Duodenal mucosa (tissue), 2 donors: ENCODE results near the gene SH3RF2.

ENCODE experiments used
- H3K27ac ChIP-seq: one replicate; pipeline ENCODE4 v1.7.0; 2013; ENCODE audit warnings: low read depth, low read length
- H3K27me3 ChIP-seq, 2 donors: one replicate each; pipeline ENCODE4 v1.7.0; 2013; ENCODE audit warnings: low read length in 2 of 2, control low read depth in 1 of 2; ENCODE audit not compliant: insufficient read depth in 2 of 2, control insufficient read depth in 1 of 2
- H3K36me3 ChIP-seq, 2 donors: one replicate each; pipeline ENCODE4 v1.7.0; 2013; ENCODE audit warnings: low read length in 2 of 2, control low read depth in 1 of 2; ENCODE audit not compliant: insufficient read depth in 2 of 2, control insufficient read depth in 1 of 2
- H3K4me1 ChIP-seq, 2 donors: one replicate each; pipeline ENCODE4 v1.7.0; 2013; ENCODE audit warnings: low read length in 2 of 2, control low read depth in 1 of 2; ENCODE audit not compliant: insufficient read depth in 2 of 2, control insufficient read depth in 1 of 2
- H3K4me3 ChIP-seq, 2 donors: one replicate each; pipeline ENCODE4 v1.7.0; 2013; ENCODE audit warnings: low read length in 2 of 2, low read depth in 1 of 2
- H3K9ac ChIP-seq, 2 donors: one replicate each; pipeline ENCODE4 v1.7.0; 2013; ENCODE audit warnings: low read length in 2 of 2, low read depth in 1 of 2
- H3K9me3 ChIP-seq, 2 donors: one replicate each; pipeline ENCODE4 v1.7.0; 2013; ENCODE audit warnings: low read length in 2 of 2, control low read depth in 1 of 2; ENCODE audit not compliant: control insufficient read depth in 1 of 2

Gene SH3RF2

DNA sequence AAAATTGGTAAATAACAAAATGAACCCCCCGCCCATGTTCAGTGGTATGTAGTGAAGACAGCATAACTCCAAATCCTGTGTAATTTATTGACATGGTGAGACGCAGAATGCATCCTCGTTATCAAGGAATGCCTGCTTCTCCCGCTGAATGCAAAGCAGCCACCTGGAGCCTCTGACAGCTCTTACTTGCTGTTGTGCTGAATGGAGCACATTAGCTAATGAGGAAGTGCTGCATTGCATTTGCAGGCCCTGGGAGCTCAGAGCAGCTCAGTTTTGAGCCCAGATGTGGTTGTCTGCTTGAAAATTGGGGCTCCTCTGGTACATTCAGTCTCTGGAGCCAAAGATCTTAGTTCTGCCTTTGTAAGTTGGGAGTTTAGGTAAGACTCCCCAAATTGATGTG is 140.1 kb downstream of the SH3RF2 start:
- Histone ChIP-seq H3K4me1 (peaks cover 4 to 10% of the 10 kb centered on the region in 2 donors), H3K9me3 (no peaks in the 10 kb centered on the region), H3K27me3 (no peaks in the 10 kb centered on the region), H3K36me3 (no peaks in the 10 kb centered on the region), H3K9ac (no peak overlapping the region), H3K4me3 (no peak overlapping the region), H3K27ac (no peak overlapping the region)

DNA sequence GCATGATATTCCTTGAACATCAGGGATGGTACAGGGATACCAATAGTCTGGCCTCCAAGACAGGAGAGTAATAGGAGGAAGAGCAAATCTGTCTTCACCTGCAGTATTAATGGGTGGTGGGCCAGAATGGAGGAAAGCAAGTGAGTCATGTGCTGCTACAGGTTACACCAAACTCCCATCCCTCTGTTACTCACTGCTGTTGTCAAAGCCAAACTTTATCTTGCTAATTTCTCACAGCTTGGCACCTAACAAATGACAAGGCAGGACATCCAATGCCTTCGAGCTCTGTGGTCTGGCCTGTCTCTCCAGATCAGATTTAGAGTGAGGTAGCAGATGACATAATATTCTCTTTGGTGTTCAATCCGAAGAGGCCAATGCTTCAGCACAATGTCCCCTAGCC is 142.2 kb downstream of the SH3RF2 start:
- peaks cover 8 to 16% of the 10 kb centered on the region in 2 donors for H3K4me1 ChIP-seq
- H3K9me3 ChIP-seq = no peaks in the 10 kb centered on the region
- no peak overlapping the region for H3K9ac ChIP-seq
- no peak overlapping the region for H3K4me3 ChIP-seq
- no peaks in the 10 kb centered on the region for H3K36me3 ChIP-seq
- no peak overlapping the region for H3K27ac ChIP-seq
- H3K27me3 ChIP-seq = no peaks in the 10 kb centered on the region

DNA sequence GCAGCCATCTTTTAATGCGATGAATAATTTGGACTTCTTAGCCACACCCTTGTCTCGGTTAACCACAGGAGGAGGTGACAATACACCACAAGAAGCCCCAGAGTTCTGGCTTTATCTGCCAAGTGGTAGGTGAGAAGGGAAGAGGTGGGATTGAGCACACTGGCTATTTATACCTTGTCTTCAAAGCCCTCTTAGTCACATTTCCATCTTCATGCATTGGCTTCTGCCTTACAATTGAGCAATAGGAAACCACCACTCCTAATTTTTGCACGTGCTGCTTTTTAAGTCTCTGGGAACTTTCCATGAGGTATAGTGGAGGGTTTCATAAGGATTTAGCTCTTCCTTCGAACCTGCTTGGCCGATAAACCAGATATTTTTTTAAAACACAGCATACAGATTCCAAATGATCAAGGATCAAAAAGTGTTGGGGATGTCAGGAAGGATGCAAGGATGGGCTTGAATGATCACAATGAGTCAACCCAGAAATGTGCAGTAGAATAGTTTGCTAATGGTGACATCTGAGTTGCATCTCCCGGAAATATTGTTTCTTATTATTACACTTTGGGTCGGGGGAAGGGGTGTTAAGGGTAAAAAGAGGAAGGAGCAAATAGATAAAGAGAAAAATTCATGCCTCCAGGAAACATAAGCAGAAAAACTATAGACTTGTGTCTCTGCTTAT is 143.5 kb downstream of the SH3RF2 start:
- peaks cover 8 to 16% of the 10 kb centered on the region in 2 donors for H3K4me1 ChIP-seq

DNA sequence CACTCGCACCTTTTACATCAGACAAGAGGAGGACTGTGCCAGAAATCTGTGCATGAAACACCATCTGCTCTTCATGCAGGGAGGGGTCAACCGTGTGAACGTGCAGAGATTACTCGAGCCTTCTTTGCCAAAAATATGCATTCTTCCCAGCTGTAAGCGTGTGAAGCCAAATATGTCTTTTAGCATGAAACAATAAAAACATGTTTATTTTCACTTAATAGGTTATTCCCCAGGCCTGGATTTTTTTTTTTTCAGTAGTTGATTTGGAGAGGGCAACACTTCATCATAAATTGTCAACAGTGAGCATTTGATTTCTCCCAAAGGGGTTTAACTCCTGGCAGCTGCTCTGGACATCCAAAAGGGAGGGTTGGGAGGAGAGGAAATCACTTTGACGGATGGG is 145.2 kb downstream of the SH3RF2 start:
- Histone ChIP-seq H3K27me3 (no peaks in the 10 kb centered on the region), H3K9me3 (no peaks in the 10 kb centered on the region), H3K27ac (no peak overlapping the region), H3K36me3 (no peaks in the 10 kb centered on the region), H3K4me3 (no peak overlapping the region), H3K4me1 (peaks cover 5 to 9% of the 10 kb centered on the region in 2 donors), H3K9ac (no peak overlapping the region)

More for the DNA sequence above, 143.5 kb downstream of the SH3RF2 start:
- H3K27ac ChIP-seq = no peak overlapping the region
- H3K9ac ChIP-seq = no peak overlapping the region
- H3K36me3 ChIP-seq = no peaks in the 10 kb centered on the region
- H3K9me3 ChIP-seq = no peaks in the 10 kb centered on the region
- no peak overlapping the region for H3K4me3 ChIP-seq
- no peaks in the 10 kb centered on the region for H3K27me3 ChIP-seq

DNA sequence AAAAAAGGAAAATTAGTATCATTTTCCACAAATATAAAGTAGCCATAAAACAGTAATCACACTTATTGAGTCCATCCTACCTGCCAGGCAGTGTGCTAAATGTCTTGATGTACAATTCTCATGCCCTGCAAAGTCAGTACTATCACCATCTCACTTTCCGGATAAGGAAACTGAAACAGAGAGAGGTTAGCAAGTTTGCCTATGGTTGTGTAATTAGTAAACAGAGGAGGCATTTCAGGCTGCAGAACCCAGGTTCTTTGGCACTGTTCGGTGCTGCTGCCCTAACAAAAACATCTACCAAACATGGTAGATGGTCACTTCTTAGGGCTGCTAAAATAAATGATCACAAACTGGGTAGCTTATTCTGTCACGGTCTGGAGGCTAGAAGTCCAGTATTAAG is 146.4 kb downstream of the SH3RF2 start:
- peaks cover 5 to 9% of the 10 kb centered on the region in 2 donors for H3K4me1 ChIP-seq
- H3K27me3 ChIP-seq = no peaks in the 10 kb centered on the region
- H3K9me3 ChIP-seq = no peaks in the 10 kb centered on the region
- H3K9ac ChIP-seq = no peak overlapping the region
- no peak overlapping the region for H3K27ac ChIP-seq
- no peak overlapping the region for H3K4me3 ChIP-seq
- no peaks in the 10 kb centered on the region for H3K36me3 ChIP-seq

DNA sequence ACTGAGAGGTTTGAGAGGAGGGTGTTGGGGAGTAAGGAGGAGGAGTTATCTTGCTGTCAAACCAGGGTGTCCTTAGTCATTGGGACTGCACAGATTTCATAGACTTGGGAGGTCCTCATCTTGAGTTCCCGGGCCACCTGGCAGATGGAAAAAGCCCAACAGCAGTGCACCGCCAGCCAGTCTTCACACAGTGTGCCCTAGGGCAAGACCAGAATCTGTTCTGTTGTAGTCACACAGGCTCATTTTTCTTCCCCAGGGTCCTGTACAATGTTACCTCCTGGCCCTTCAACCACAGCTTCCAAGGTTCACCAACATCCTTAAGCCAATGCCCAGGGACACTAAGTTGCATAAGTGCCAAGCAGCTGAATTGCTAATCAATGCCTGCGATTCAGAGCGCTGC is 148.0 kb downstream of the SH3RF2 start:
- Histone ChIP-seq H3K4me3 (no peak overlapping the region), H3K27ac (no peak overlapping the region), H3K27me3 (no peaks in the 10 kb centered on the region), H3K9ac (no peak overlapping the region), H3K4me1 (peaks cover 5 to 13% of the 10 kb centered on the region in 2 donors), H3K36me3 (no peaks in the 10 kb centered on the region), H3K9me3 (no peaks in the 10 kb centered on the region)

DNA sequence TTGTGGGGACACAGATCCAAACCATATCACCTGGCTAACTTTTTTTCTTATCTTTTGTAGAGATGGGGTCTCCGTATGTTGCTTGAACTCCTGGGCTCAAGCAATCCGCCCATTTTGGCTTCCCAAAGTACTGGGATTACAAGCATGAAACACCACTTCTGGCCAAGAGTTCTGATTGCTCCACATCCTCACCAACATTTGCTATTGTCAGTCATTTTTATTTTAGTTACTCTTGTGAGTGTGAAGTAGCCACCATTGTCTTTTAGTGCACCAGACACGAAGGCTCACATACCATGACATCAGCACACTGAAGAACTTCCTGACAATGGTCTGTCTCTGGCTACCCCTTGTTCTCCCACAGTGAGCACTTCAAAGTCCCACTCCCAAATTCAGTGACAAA is 151.7 kb downstream of the SH3RF2 start:
- Histone ChIP-seq H3K4me3 (no peak overlapping the region), H3K27ac (no peak overlapping the region), H3K27me3 (no peaks in the 10 kb centered on the region), H3K9ac (no peak overlapping the region), H3K4me1 (peaks cover 0 to 4% of the 10 kb centered on the region in 2 donors), H3K36me3 (no peaks in the 10 kb centered on the region), H3K9me3 (no peaks in the 10 kb centered on the region)

DNA sequence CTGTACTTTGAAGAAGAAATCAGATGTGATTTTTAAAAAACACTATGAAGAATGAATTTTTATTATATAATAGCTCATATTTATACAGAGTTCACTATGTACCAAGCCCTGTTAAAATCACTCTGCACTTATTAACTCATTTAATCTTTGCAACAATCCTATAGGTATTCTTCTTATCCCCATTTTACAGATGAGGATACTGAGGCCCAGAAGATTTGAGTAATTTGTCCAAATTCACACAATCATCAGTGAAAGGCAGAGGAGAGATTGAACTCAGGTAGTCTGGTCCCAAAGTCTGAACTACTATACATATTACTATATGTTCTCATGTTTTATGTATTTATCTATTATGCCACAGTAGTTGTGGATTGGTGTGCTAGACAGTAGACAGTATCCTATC is 152.9 kb downstream of the SH3RF2 start:
- Histone ChIP-seq H3K4me3 (no peak overlapping the region), H3K27me3 (no peaks in the 10 kb centered on the region), H3K27ac (no peak overlapping the region), H3K4me1 (peaks cover 0 to 4% of the 10 kb centered on the region in 2 donors), H3K9me3 (no peaks in the 10 kb centered on the region), H3K36me3 (no peaks in the 10 kb centered on the region), H3K9ac (no peak overlapping the region)

DNA sequence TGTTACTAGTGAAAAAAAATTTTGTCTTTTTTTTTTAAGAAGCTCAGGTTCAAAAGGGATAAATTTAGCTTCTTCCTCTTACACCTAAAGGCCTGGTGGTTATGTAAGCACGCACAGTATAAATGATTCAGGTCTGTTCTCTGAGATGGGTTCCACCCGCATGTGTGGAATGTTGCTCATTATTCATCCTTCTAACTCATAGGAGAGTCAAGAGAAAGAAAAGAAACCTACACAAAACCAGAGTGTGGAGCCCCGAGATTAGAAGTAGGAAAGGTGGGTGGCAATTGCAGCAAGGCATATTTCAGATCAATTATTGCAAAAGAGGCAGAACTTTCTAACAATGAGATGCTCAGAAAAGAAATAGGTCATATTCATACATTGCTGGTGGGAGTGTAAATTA is 155.5 kb downstream of the SH3RF2 start:
- H3K36me3 ChIP-seq = no peaks in the 10 kb centered on the region
- no peaks in the 10 kb centered on the region for H3K9me3 ChIP-seq
- H3K4me3 ChIP-seq = no peak overlapping the region
- H3K27ac ChIP-seq = no peak overlapping the region
- H3K4me1 ChIP-seq = peaks cover 0 to 4% of the 10 kb centered on the region in 2 donors
- no peaks in the 10 kb centered on the region for H3K27me3 ChIP-seq
- no peak overlapping the region for H3K9ac ChIP-seq

DNA sequence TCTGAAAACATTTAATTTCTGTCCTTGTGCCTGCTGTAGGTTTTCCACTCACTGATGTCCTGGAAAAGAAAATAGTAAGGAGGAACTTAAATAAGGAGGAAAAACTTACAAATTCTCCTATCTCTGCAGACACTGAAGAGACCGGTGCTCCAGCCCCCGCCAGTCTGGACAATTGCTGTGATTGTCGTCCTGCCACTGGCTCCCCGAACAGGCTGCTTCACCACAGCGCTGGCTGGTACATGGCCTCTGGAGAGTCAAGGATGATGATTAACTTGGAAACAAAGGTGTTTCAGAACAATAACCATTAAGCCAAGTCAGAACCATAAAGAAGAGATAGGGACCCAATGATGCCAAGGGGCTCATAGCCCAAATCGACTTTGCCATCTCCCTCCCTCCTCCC is 161.7 kb downstream of the SH3RF2 start:
- H3K27ac ChIP-seq = no peak overlapping the region
- H3K36me3 ChIP-seq = no peaks in the 10 kb centered on the region
- no peak overlapping the region for H3K9ac ChIP-seq
- no peaks in the 10 kb centered on the region for H3K27me3 ChIP-seq
- no peaks in the 10 kb centered on the region for H3K4me1 ChIP-seq
- H3K4me3 ChIP-seq = no peak overlapping the region
- H3K9me3 ChIP-seq = no peaks in the 10 kb centered on the region

DNA sequence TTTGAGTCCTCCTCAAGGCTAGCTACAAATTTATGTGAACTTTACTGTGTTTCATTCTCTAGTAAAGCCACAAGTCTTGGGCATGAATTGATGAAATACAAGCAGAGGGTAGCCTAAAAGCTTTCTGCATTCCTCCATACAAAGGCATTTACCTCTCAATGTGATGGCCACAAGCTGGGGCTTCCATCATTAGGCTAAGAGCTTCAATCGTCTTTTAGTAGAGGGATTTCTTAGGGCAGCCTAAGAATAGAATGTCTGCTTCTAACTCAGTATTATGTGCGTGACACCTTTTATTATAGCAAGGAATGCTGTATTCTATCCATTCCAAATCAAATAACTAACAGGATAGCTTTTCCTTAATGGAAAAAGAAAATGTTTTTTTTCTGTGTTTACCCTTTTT is 165.3 kb downstream of the SH3RF2 start:
- no peaks in the 10 kb centered on the region for H3K9me3 ChIP-seq
- no peaks in the 10 kb centered on the region for H3K36me3 ChIP-seq
- H3K4me1 ChIP-seq = no peaks in the 10 kb centered on the region
- no peak overlapping the region for H3K27ac ChIP-seq
- no peak overlapping the region for H3K9ac ChIP-seq
- H3K27me3 ChIP-seq = no peaks in the 10 kb centered on the region
- no peak overlapping the region for H3K4me3 ChIP-seq
